Measurements from ENCODE around the gene ADIPOR2.
"Not testable (repeated sequence)": the region's sequence is repeated elsewhere in the genome, so short reads cannot be mapped to it uniquely, and the experiment has no call there.

Gene ADIPOR2

GRCh38 chr12:1665366-1665765, 25.5 kb upstream of the ADIPOR2 start:
- DNase-seq, result peak; percentile 33

GRCh38 chr12:1666215-1666614, 24.7 kb upstream of the ADIPOR2 start:
- peak; percentile 97 for DNase-seq

GRCh38 chr12:1666685-1667162, 24.1 kb upstream of the ADIPOR2 start:
- peak; percentile 67 for DNase-seq

- DNase-seq, result peak; percentile 61
Observed at GRCh38 chr12:1668833-1669543, 21.9 kb upstream of the ADIPOR2 start.

- no peak for DNase-seq
Observed at GRCh38 chr12:1670358-1671268, 20.3 kb upstream of the ADIPOR2 start.

GRCh38 chr12:1676043-1676442, 14.8 kb upstream of the ADIPOR2 start:
- no peak for DNase-seq

GRCh38 chr12:1680804-1681492, 9.9 kb upstream of the ADIPOR2 start:
- no peak for DNase-seq

GRCh38 chr12:1681493-1681807, 9.4 kb upstream of the ADIPOR2 start:
- no peak for DNase-seq

GRCh38 chr12:1688086-1688710, 2.7 kb upstream of the ADIPOR2 start:
- no peak for DNase-seq

- DNase-seq, result peak; percentile 62
Observed at GRCh38 chr12:1691123-1692007, 495 bp downstream of the ADIPOR2 start.

- DNase-seq, result no peak
Observed at GRCh38 chr12:1692226-1692625, 1.4 kb downstream of the ADIPOR2 start.

- no peak for DNase-seq
Observed at GRCh38 chr12:1692895-1693610, 2.2 kb downstream of the ADIPOR2 start.

- not testable (repeated sequence) for DNase-seq
Observed at GRCh38 chr12:1695097-1695496, 4.2 kb downstream of the ADIPOR2 start.

GRCh38 chr12:1695886-1696670, 5.2 kb downstream of the ADIPOR2 start:
- DNase-seq, result no peak

GRCh38 chr12:1696800-1697199, 5.9 kb downstream of the ADIPOR2 start:
- no peak for DNase-seq

GRCh38 chr12:1697271-1697670, 6.4 kb downstream of the ADIPOR2 start:
- no peak for DNase-seq

GRCh38 chr12:1698720-1699119, 7.8 kb downstream of the ADIPOR2 start:
- DNase-seq, result no peak

GRCh38 chr12:1702713-1703112, 11.8 kb downstream of the ADIPOR2 start:
- no peak for DNase-seq

- no peak for DNase-seq
Observed at GRCh38 chr12:1703771-1704722, 13.2 kb downstream of the ADIPOR2 start.
